Measurements from ENCODE around the gene QARS1. TPM values are rescaled to one million over a fixed set of nuclear protein-coding genes. Genes with fewer than 3 reads are reported as not detected.

QARS1 gene
- total and polyA plus RNA-seq, 2 experiments from 2014 or later: 173 to 345 TPM

DNA sequence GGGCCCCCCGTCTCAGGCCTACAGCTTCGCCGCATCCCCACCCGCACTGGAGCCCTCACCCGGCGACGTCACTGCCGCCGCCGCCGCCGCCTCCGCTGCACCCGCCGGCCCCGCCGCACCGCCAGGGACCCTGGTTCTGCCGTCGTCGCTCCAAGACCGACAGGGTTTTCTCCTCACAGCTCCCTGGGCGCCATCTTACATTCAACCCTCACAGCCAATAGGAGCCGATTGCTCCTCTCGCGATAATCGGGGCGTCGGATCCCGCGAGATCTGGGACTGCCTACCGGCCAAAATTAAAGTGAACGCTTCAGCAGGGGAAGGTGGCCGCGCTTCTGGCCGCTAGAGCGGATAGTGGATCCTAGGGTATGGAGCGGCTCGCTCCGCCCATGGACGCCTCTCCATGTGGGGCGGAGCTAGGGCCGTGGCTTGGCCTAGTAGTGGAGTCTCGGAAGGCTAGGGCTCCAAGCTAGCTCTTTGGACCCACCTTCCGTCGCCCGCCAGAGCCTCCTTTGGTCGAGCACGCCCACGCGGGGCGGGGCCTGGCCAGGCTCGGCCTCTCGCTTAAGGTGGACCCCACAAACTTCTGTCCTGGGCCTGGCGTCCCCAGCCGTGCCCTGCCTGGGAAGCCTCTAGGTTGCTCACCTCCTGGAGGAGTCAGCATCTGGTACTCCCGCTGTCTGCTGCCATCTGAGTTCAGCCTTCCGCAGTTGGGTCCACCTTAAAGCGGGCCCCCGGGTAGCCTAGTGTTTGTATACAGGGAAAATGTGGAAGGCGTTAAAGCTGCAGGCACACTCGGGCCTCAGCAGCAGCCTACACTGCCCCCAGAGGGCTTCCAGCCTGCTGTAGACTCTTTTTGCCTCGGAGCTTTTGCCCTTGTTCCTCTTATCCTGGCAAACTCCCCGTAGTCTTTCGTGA, 10.4 kb downstream of the QARS1 start, which contains the start of gene QRICH1:
Gene QRICH1, minus strand, starts transcription at position 219 of the 915 bp plus-strand sequence. CDS start 17,054 bp downstream, outside the sequence.
- Histone ChIP-seq H3K4me3 (peak within 1 kb of the TSS; percentile 86), H3K27me3 (no peaks in the 10 kb centered on the region), H3K9me3 (ENCODE audit: low read depth) (no peaks in the 10 kb centered on the region), H3K27ac (peak within 1 kb of the TSS; percentile 99), H3K4me1 (ENCODE audit: low read depth) (peaks cover 8% of the 10 kb centered on the region), H3K36me3 (peaks cover 21% of the 10 kb centered on the region)
- TF ChIP-seq, protein P1, sequence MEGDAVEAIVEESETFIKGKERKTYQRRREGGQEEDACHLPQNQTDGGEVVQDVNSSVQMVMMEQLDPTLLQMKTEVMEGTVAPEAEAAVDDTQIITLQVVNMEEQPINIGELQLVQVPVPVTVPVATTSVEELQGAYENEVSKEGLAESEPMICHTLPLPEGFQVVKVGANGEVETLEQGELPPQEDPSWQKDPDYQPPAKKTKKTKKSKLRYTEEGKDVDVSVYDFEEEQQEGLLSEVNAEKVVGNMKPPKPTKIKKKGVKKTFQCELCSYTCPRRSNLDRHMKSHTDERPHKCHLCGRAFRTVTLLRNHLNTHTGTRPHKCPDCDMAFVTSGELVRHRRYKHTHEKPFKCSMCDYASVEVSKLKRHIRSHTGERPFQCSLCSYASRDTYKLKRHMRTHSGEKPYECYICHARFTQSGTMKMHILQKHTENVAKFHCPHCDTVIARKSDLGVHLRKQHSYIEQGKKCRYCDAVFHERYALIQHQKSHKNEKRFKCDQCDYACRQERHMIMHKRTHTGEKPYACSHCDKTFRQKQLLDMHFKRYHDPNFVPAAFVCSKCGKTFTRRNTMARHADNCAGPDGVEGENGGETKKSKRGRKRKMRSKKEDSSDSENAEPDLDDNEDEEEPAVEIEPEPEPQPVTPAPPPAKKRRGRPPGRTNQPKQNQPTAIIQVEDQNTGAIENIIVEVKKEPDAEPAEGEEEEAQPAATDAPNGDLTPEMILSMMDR (IDR thresholded peaks at IDR 0.05; ENCODE audit: low read depth, low read length): peak; percentile 73
- DNase-seq (ENCODE audit: low read depth in 1 of 2, low spot score in 1 of 2): peak; percentile 98 to 99

DNA sequence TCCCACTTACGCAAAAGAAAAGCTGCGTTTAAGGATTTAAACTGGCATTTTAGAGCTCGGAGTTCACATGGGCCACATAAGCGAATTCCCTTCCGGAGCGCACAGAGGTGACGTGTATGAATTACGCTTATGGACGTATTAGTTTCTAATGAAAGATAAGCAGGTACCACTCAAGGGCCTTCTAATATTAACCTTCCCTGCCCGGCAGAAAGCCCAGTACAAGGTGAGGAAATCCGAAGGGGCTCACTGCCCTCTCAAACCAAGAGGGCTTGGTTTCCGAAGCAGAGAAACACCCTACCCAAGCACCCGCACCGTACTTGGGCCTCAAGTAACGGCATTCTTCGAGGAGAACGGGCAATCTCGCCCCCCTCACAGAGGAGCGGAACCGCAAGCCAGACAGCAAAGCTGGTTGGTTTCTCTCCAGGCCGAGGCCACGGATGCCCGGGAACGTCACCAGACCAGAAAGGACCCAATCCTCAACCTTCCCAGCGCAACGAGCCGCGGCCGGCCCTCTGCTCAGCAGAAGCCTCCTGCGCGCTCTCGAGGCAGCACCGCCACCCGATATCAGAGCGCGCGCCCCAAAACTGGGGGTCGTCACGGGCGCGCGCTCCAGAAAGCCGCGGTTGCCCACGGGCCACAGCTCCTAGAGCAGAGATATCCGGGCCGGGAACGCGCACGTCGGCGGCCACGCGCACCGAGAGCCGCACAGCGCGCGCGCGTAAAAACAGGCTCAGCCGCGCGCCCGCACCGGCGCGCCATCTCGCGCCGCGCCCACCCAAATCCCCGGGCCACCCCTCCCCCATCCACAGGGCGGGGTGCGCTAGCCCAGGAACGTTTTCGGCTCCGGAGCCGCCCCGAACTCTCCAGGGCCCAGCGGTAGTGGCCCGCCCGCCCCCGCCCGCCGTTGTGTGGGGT, 11.4 kb downstream of the QARS1 start:
- DNase-seq (ENCODE audit: low read depth in 1 of 2, low spot score in 1 of 2): peak; percentile 88 to 92
- Histone ChIP-seq H3K36me3 (peaks cover 13% of the 10 kb centered on the region), H3K27ac (peak overlapping the region; percentile 99), H3K4me3 (peak overlapping the region; percentile 86), H3K9me3 (ENCODE audit: low read depth) (no peaks in the 10 kb centered on the region), H3K27me3 (no peaks in the 10 kb centered on the region), H3K4me1 (ENCODE audit: low read depth) (peaks cover 8% of the 10 kb centered on the region)
- TF ChIP-seq, protein P1 (IDR thresholded peaks at IDR 0.05; ENCODE audit: low read depth, low read length): no peak

DNA sequence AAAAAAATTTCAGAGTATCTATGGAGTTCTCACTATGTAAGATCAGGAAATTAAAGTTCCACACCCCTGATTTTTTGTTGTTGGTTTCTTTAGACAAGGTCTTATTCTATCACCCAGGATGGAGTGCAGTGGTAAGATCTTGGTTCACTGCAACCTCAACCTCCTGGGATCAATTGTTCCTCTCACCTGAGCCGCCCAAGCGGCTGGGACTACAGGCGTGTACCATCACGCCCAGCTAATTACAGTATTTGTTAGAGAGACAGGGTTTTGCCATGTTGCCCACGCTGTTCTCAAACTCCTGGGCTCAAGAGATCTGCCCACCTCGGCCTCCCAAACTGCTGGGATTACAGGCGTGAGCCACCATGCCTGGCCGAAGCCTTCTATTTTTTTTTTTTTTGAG, 23.1 kb downstream of the QARS1 start:
- no peaks in the 10 kb centered on the region for H3K4me1 ChIP-seq (ENCODE audit: low read depth)
- H3K9me3 ChIP-seq (ENCODE audit: low read depth): no peaks in the 10 kb centered on the region
- H3K27ac ChIP-seq: no peak overlapping the region
- TF ChIP-seq, protein P1 (IDR thresholded peaks at IDR 0.05; ENCODE audit: low read depth, low read length): no peak
- no peaks in the 10 kb centered on the region for H3K27me3 ChIP-seq
- no peak overlapping the region for H3K4me3 ChIP-seq
- H3K36me3 ChIP-seq: peaks cover 14% of the 10 kb centered on the region
- no peak for DNase-seq (ENCODE audit: low read depth in 1 of 2, low spot score in 1 of 2)

DNA sequence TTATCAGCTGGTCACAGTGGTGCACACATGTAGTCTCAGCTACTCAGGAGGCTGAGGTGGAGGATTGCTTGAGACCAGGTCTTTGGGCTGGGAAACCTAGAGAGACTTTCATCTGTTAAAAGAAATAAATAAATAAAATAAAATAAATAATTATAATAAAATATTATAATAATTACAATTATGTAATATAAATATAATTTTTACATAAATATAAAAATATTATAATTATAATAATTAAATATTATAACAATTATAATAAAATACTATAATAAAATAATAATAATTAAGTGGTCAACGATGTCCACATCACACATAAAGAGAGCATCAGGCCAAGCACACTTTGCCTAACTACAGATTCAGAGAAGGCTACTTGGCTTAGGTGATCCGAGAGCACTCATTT, 25.3 kb downstream of the QARS1 start:
- Histone ChIP-seq H3K4me1 (ENCODE audit: low read depth) (no peaks in the 10 kb centered on the region), H3K9me3 (ENCODE audit: low read depth) (no peaks in the 10 kb centered on the region), H3K36me3 (peaks cover 30% of the 10 kb centered on the region), H3K4me3 (no peak overlapping the region), H3K27me3 (no peaks in the 10 kb centered on the region), H3K27ac (no peak overlapping the region)
- TF ChIP-seq, protein P1 (IDR thresholded peaks at IDR 0.05; ENCODE audit: low read depth, low read length): no peak
- DNase-seq (ENCODE audit: low read depth in 1 of 2, low spot score in 1 of 2): no peak

DNA sequence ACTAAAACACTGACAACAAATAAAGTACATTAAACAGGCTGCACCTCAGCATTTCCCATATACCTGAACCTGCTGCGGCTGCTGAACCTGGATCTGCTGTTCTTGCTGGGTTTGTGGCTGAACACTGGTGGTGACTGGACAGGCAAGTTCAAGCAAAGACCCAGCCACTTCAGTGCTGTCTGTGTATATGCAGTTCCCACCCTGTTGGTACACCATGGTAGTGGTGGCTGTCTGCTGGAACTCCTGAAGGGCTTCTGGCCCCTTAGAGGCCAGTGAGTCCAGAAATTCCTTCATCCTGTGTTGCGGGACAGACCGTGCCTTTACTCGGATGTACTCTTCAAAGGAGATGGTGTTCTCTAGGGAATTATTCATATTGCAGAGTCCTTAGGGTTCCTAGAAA, 27.9 kb downstream of the QARS1 start:
- DNase-seq (ENCODE audit: low read depth in 1 of 2, low spot score in 1 of 2): no peak
- Histone ChIP-seq H3K4me3 (no peak overlapping the region), H3K27ac (no peak overlapping the region), H3K27me3 (no peaks in the 10 kb centered on the region), H3K4me1 (ENCODE audit: low read depth) (no peaks in the 10 kb centered on the region), H3K9me3 (ENCODE audit: low read depth) (no peaks in the 10 kb centered on the region), H3K36me3 (peaks cover 50% of the 10 kb centered on the region)
- TF ChIP-seq, protein P1 (IDR thresholded peaks at IDR 0.05; ENCODE audit: low read depth, low read length): no peak
